Esophagus (tissue), 2 donors: Measurements from ENCODE around the gene LRRC4. TPM values are rescaled to one million over a fixed set of nuclear protein-coding genes. Genes with fewer than 3 reads are reported as not detected.
A peak's percentile ranks its signal among the peaks of the same experiment; 100 is the strongest.

ENCODE experiments used
- H3K27ac ChIP-seq, 2 donors: one replicate each; pipeline ENCODE4 v1.5.1; 2013; ENCODE audit warnings: low read depth in 2 of 2, mild to moderate bottlenecking in 2 of 2, inconsistent platforms in 1 of 2, low read length in 1 of 2, moderate library complexity in 1 of 2
- H3K27me3 ChIP-seq, 2 donors: one replicate each; pipeline ENCODE4 v1.6.1; 2013; ENCODE audit warnings: low read length in 2 of 2, control low read depth in 1 of 2, mild to moderate bottlenecking in 1 of 2; ENCODE audit not compliant: insufficient read depth in 2 of 2, control insufficient read depth in 1 of 2
- H3K36me3 ChIP-seq, 2 donors: one replicate each; pipeline ENCODE4 v1.6.1; 2013; ENCODE audit warnings: low read length in 1 of 2; ENCODE audit not compliant: control insufficient read depth in 2 of 2, insufficient read depth in 2 of 2
- H3K4me1 ChIP-seq, 2 donors: one replicate each; pipeline ENCODE4 v1.6.1; 2013; ENCODE audit warnings: low read length in 1 of 2; ENCODE audit not compliant: control insufficient read depth in 2 of 2, insufficient read depth in 2 of 2
- H3K4me3 ChIP-seq, 2 donors: one replicate each; pipeline ENCODE4 v1.5.1; 2013; ENCODE audit warnings: low read length in 2 of 2, mild to moderate bottlenecking in 2 of 2, low read depth in 1 of 2, moderate library complexity in 1 of 2
- H3K9me3 ChIP-seq, 2 donors: one replicate each; pipeline ENCODE4 v1.6.1; 2013; ENCODE audit warnings: mild to moderate bottlenecking in 2 of 2, low read depth in 1 of 2, low read length in 1 of 2, moderate library complexity in 1 of 2; ENCODE audit not compliant: control insufficient read depth in 2 of 2, insufficient read depth in 1 of 2
- WGBS, 2 donors: extraction: QIAGEN DNeasy Blood & Tissue Kit; methylation state at CpG; one replicate each; pipeline ENCODE4 v1.1.7; 2013; 5-methylcytosine and 5-hydroxymethylcytosine counted together
- polyA plus RNA-seq, 2 donors: library from polyadenylated mRNA; stranded (reverse); fragments of 200-250 nt; gene quantifications; one replicate each; pipeline ENCODE4 v1.2.3, GENCODE V29; 2013
- donor health status: healthy with polysubstance abuse.
- donor health status: Bipolar disorder and iron deficiency.

LRRC4 gene
- polyA plus RNA-seq, 2 donors: 1.9 to 2.1 TPM

DNA sequence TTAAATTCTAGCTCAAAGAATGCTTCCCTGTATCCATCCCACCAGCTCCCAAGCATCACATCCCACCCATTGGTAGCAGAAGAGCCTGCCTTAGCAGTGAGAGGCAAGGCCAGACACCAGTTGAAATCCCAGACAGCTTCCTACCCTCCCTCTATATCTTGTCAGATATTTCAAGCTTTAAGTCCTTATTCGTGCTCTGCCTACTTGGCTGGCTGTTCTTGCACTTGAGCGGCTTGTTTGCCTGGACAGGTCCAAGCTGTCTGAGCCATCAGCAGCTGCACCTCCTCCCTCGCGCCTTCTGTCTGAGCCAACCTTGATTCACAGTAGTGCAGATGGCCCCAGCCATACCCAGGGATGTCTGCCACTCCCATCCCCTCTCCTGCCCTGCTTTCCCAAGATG, 16.4 kb downstream of the LRRC4 start:
- H3K9me3 ChIP-seq: no peaks in the 10 kb centered on the region
- peaks cover 0 to 16% of the 10 kb centered on the region in 2 donors for H3K4me1 ChIP-seq
- H3K4me3 ChIP-seq: no peak overlapping the region
- peaks cover 2 to 5% of the 10 kb centered on the region in 2 donors for H3K36me3 ChIP-seq
- H3K27ac ChIP-seq: peak overlapping the region in 1 of 2 donors; percentile 47
- WGBS, 2 donors: 53 to 81% methylated on average over 4 of the region's 4 CpGs
- no peaks in the 10 kb centered on the region for H3K27me3 ChIP-seq

- H3K27ac ChIP-seq: no peak overlapping the region
- no peaks in the 10 kb centered on the region for H3K27me3 ChIP-seq
- WGBS, 2 donors: 56 to 69% methylated on average over 2 of the region's 2 CpGs
- H3K9me3 ChIP-seq: no peaks in the 10 kb centered on the region
- peaks cover 0 to 4% of the 10 kb centered on the region in 2 donors for H3K4me1 ChIP-seq
- H3K36me3 ChIP-seq: peaks cover 2 to 5% of the 10 kb centered on the region in 2 donors
- no peak overlapping the region for H3K4me3 ChIP-seq
These were observed 20.0 kb downstream of the LRRC4 start for GRCh38 chr7:128011131-128011661.

DNA sequence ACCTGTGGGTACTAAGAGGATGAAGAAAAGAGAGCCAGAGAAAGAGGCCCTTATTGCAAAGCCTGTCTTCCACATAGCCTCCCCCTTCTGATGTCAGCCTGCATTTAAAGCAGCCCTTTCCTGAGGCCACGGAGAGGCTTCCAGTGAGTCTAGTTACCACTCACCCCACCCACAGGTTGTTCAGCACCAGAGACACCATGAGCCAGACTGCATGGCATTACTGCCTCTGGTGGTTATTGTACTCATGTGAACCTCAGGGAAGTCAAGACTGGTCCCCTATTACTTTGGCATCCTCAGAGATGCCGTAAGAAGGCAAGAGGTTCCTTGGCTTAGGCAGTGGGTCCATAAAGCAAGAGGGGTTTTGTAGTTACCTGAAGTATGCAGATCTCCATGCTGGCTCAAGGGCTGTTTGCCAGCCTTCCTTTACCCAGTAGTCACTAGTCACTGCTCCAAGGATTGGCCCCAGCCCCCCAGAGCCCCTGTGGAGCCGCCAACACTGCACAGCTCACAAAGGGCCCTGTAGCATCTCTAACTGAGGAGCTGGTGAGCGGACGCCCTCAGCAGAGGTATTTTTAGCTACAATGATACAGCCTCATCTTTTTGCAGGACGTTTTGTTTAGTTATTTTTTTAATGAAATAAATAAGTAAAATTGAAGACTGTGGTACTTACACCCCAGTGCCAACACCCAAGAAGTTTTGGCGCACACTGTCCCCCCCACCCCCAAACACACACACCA, 20.7 kb downstream of the LRRC4 start:
- 79 to 87% methylated on average over 7 of the region's 7 CpGs for WGBS, 2 donors
- H3K27ac ChIP-seq: no peak overlapping the region
- no peaks in the 10 kb centered on the region for H3K9me3 ChIP-seq
- peaks cover 0 to 4% of the 10 kb centered on the region in 2 donors for H3K4me1 ChIP-seq
- H3K36me3 ChIP-seq: peaks cover 2 to 9% of the 10 kb centered on the region in 2 donors
- no peaks in the 10 kb centered on the region for H3K27me3 ChIP-seq
- no peak overlapping the region for H3K4me3 ChIP-seq

DNA sequence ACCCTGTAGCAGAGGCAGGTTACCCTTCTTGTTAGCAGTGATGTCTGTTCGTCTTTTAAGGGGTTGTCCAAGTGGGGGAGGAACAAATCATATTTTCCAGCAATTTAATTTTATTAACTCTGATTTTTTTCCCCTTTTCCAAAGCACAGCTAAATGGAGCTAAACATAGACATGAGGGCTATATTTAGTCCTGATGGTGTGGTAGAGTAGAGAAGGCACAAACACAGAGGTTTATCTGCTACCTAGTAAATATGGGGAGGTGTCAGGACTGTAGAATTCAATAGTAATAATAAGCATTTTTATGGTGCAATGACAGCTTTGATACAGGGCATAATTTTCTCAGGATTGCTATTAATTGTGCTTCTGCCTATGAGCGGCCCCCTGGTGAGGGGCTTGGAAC, 22.5 kb downstream of the LRRC4 start:
- Histone ChIP-seq H3K27ac (no peak overlapping the region), H3K27me3 (no peaks in the 10 kb centered on the region), H3K4me3 (no peak overlapping the region), H3K9me3 (no peaks in the 10 kb centered on the region), H3K4me1 (no peaks in the 10 kb centered on the region), H3K36me3 (peaks cover 2 to 9% of the 10 kb centered on the region in 2 donors)
- WGBS, 2 donors: 94 to 95% methylated on average over 2 of the region's 2 CpGs

DNA sequence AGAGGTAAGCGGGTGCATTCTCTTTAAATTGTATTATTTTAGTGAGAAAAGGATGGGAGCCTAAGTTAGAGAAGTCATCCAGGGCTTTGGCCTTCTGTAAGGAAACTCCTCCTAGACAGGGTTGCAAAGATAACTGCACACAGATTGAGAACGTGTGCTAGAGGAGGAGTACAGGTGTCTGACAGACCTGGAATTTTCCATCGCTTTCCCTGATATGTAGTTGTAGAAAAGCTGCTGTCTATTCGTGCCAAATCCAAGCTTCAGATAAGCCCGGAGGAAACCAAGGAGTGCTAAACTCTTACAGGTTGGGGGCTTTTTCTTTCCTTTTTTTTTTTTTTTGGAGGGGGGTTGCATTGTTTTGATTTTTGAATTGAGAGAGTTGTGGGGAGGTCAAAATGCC, 23.1 kb downstream of the LRRC4 start:
- no peak overlapping the region for H3K4me3 ChIP-seq
- no peaks in the 10 kb centered on the region for H3K27me3 ChIP-seq
- no peaks in the 10 kb centered on the region for H3K9me3 ChIP-seq
- H3K4me1 ChIP-seq: no peaks in the 10 kb centered on the region
- H3K27ac ChIP-seq: no peak overlapping the region
- WGBS, 2 donors: 93 to 96% methylated on average over 5 of the region's 5 CpGs
- peaks cover 2 to 9% of the 10 kb centered on the region in 2 donors for H3K36me3 ChIP-seq

GRCh38 chr7:128007303-128007680, 23.9 kb downstream of the LRRC4 start:
- no peaks in the 10 kb centered on the region for H3K4me1 ChIP-seq
- peaks cover 0 to 6% of the 10 kb centered on the region in 2 donors for H3K36me3 ChIP-seq
- H3K9me3 ChIP-seq: no peaks in the 10 kb centered on the region
- WGBS, 2 donors: 79 to 93% methylated on average over 3 of the region's 3 CpGs
- H3K27me3 ChIP-seq: no peaks in the 10 kb centered on the region
- no peak overlapping the region for H3K4me3 ChIP-seq
- no peak overlapping the region for H3K27ac ChIP-seq

GRCh38 chr7:128006550-128007302, 24.5 kb downstream of the LRRC4 start:
- Histone ChIP-seq H3K4me1 (no peaks in the 10 kb centered on the region), H3K27me3 (no peaks in the 10 kb centered on the region), H3K27ac (no peak overlapping the region), H3K4me3 (no peak overlapping the region), H3K9me3 (no peaks in the 10 kb centered on the region), H3K36me3 (peaks cover 0 to 4% of the 10 kb centered on the region in 2 donors)
- WGBS, 2 donors: 90 to 96% methylated on average over 8 of the region's 8 CpGs

DNA sequence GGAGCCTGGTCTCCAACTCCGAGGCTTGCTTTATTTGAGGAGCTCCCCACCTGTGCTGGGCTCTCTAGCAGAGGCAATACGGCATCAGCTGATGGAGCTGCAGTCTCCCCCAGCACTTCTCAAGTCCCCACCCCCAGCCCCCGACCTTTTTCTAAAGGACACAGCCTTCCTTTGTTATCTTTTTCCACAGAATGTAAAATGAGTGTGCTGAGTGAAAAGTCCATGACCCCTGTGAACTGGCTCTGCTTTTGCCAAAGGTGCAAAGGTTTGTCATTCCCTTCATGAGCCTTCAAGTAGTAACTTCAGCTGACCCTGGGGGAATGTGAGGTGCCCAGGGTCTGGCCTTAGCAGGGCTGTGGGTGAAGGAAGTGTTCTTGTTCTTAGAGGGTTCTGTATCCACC, 25.5 kb downstream of the LRRC4 start:
- Histone ChIP-seq H3K4me1 (no peaks in the 10 kb centered on the region), H3K27me3 (no peaks in the 10 kb centered on the region), H3K36me3 (peaks cover 0 to 4% of the 10 kb centered on the region in 2 donors), H3K9me3 (no peaks in the 10 kb centered on the region), H3K4me3 (no peak overlapping the region), H3K27ac (no peak overlapping the region)
- WGBS, 2 donors: 77 to 89% methylated on average over 3 of the region's 3 CpGs

- no peaks in the 10 kb centered on the region for H3K27me3 ChIP-seq
- no peaks in the 10 kb centered on the region for H3K4me1 ChIP-seq
- H3K36me3 ChIP-seq: peaks cover 0 to 6% of the 10 kb centered on the region in 2 donors
- WGBS, 2 donors: 80 to 83% methylated on average over 7 of the region's 7 CpGs
- no peak overlapping the region for H3K27ac ChIP-seq
- no peaks in the 10 kb centered on the region for H3K9me3 ChIP-seq
- no peak overlapping the region for H3K4me3 ChIP-seq
These were observed 26.1 kb downstream of the LRRC4 start for GRCh38 chr7:128005117-128005516.
